Lung (tissue), 12 donors: Measurements from ENCODE around the gene IL6ST. TPM values are rescaled to one million over a fixed set of nuclear protein-coding genes. Genes with fewer than 3 reads are reported as not detected.

Experiments used
- ATAC-seq: fragments of 200-7000 bp; cut with Tn5 transposase; one replicate; pipeline ENCODE4 v1.9.1; 2020; ENCODE audit warnings: moderate number of reproducible peaks; ENCODE audit not compliant: insufficient read depth, low FRiP score
- DNase-seq, 3 donors: peaks; one replicate each; pipeline ENCODE4 v3.0.0-alpha.2; 2013 to 2017
- H3K27ac ChIP-seq, 2 donors: one replicate each; pipeline ENCODE4 v1.5.1; 2013; ENCODE audit warnings: mild to moderate bottlenecking in 2 of 2, moderate library complexity in 2 of 2, control low read depth in 1 of 2, inconsistent platforms in 1 of 2, low read depth in 1 of 2, low read length in 1 of 2
- H3K27me3 ChIP-seq, 3 donors: one replicate each; pipeline ENCODE4 v1.5.1; 2013; ENCODE audit warnings: low read length in 2 of 3; ENCODE audit not compliant: control insufficient read depth in 3 of 3, insufficient read depth in 3 of 3
- H3K36me3 ChIP-seq, 4 donors: one replicate each; pipeline ENCODE4 v1.5.1; 2013; ENCODE audit warnings: low read length in 4 of 4, mild to moderate bottlenecking in 1 of 4, moderate library complexity in 1 of 4; ENCODE audit not compliant: control insufficient read depth in 4 of 4, insufficient read depth in 4 of 4
- H3K4me1 ChIP-seq, 5 donors: one replicate each; pipeline ENCODE4 v1.5.1; 2013; ENCODE audit warnings: low read length in 5 of 5, mild to moderate bottlenecking in 2 of 5, moderate library complexity in 1 of 5; ENCODE audit not compliant: control insufficient read depth in 5 of 5, insufficient read depth in 5 of 5
- H3K4me3 ChIP-seq: one replicate; pipeline ENCODE4 v1.5.1; 2013; ENCODE audit warnings: mild to moderate bottlenecking, control low read depth, moderate library complexity
- H3K9ac ChIP-seq, 2 donors: one replicate each; pipeline ENCODE4 v1.5.1; 2013; ENCODE audit warnings: low read length in 2 of 2, control low read depth in 1 of 2; ENCODE audit not compliant: insufficient read depth in 1 of 2
- H3K9me3 ChIP-seq, 4 donors: one replicate each; pipeline ENCODE4 v1.5.1; 2013; ENCODE audit warnings: low read length in 3 of 4, mild to moderate bottlenecking in 1 of 4, moderate library complexity in 1 of 4; ENCODE audit not compliant: control insufficient read depth in 4 of 4, insufficient read depth in 3 of 4
- CTCF ChIP-seq: IDR thresholded peaks from 2 replicates; pipeline ENCODE4 v1.5.1; 2012; ENCODE audit warnings: mild to moderate bottlenecking; ENCODE audit errors: control extremely low read depth, extremely low read depth
- WGBS, 2 donors: extraction: QIAGEN DNeasy Blood & Tissue Kit; methylation state at CpG; one replicate each; pipeline ENCODE4 v1.1.7; 2013; 5-methylcytosine and 5-hydroxymethylcytosine counted together
- polyA plus RNA-seq, 2 donors: library from polyadenylated mRNA; stranded (reverse); fragments of 200-250 nt; gene quantifications; one replicate each; pipeline ENCODE4 v1.2.1, GENCODE V29; 2013
- total RNA-seq, 2 donors: library from RNA; depleted of rRNA in 1 of 2; stranded (reverse); fragments of >200 nt in 1 of 2; gene quantifications; one replicate each; pipeline ENCODE4 v1.2.1, GENCODE V29; 2014 to 2021
- donor health status: control.
- donor health status: control.
- donor health status: Bipolar disorder and iron deficiency.
- donor health status: healthy.
- donor health status: DM: yes; HTN: yes; CAD: no.

The IL6ST gene
- total and polyA plus RNA-seq, 4 donors, result 47.8 to 377 (median 196) TPM

- DNase-seq (peak in 2 of 3 donors; percentile 74 to 89), ATAC-seq (peak; percentile 67)
- Histone ChIP-seq H3K27ac (no peak overlapping the region), H3K27me3 (no peaks in the 10 kb centered on the region), H3K36me3 (peaks cover 0 to 13% (median 0%) of the 10 kb centered on the region in 4 donors), H3K9me3 (no peaks in the 10 kb centered on the region), H3K9ac (no peak overlapping the region), H3K4me1 (peaks cover 0 to 5% (median 0%) of the 10 kb centered on the region in 5 donors), H3K4me3 (no peak overlapping the region)
- 76 to 81% methylated on average over 9 of the region's 9 CpGs for WGBS, 2 donors
- TF ChIP-seq CTCF, result no peak
Measured at GRCh38 chr5:55934115-55934613, 60.6 kb downstream of the IL6ST start.

GRCh38 chr5:55933377-55934114 lies 61.2 kb downstream of the IL6ST start:
- TF ChIP-seq CTCF, result no peak
- ATAC-seq, result peak; percentile 6
- no peaks in the 10 kb centered on the region for H3K27me3 ChIP-seq
- no peaks in the 10 kb centered on the region for H3K9me3 ChIP-seq
- no peak overlapping the region for H3K4me3 ChIP-seq
- 76 to 83% methylated on average over 14 of the region's 14 CpGs for WGBS, 2 donors
- H3K9ac ChIP-seq, result no peak overlapping the region
- peak in 2 of 3 donors; percentile 8 to 63 for DNase-seq
- H3K4me1 ChIP-seq, result peaks cover 0 to 5% (median 0%) of the 10 kb centered on the region in 5 donors
- H3K36me3 ChIP-seq, result peaks cover 0 to 11% (median 0%) of the 10 kb centered on the region in 4 donors
- peak overlapping the region in 1 of 2 donors; percentile 54 for H3K27ac ChIP-seq

GRCh38 chr5:55932700-55933099 lies 62.1 kb downstream of the IL6ST start:
- no peak for DNase-seq
- no peak for ATAC-seq

More at GRCh38 chr5:55932700-55933099, 62.1 kb downstream of the IL6ST start:
- no peaks in the 10 kb centered on the region for H3K27me3 ChIP-seq
- H3K4me1 ChIP-seq, result peaks cover 0 to 5% (median 0%) of the 10 kb centered on the region in 5 donors
- H3K9me3 ChIP-seq, result no peaks in the 10 kb centered on the region
- 89 to 94% methylated on average over 4 of the region's 4 CpGs for WGBS, 2 donors
- TF ChIP-seq CTCF, result no peak
- no peak overlapping the region for H3K27ac ChIP-seq
- peaks cover 0 to 6% (median 0%) of the 10 kb centered on the region in 4 donors for H3K36me3 ChIP-seq
- no peak overlapping the region for H3K4me3 ChIP-seq
- no peak overlapping the region for H3K9ac ChIP-seq
